HCT116 (cell line): ENCODE data around the gene FGD4. TPM values are rescaled to one million over a fixed set of nuclear protein-coding genes. Genes with fewer than 3 reads are reported as not detected.

Experiments used
- ATAC-seq: fragments of 200-7000 bp; cut with Tn5 transposase; 2 replicates; pipeline ENCODE4 v1.9.1; 2020; ENCODE audit warnings: mild to moderate bottlenecking, moderate library complexity
- BruUV-seq: library from RNA; stranded (reverse); fragments of 400-500 nt; replicated peaks from 2 replicates; lab custom pipeline; 2021; lab: Mats Ljungman, UMichigan
- CTCF ChIA-PET: fragments of 300-600 bp; sonication (Branson Sonifier 250); formaldehyde crosslinking; loops from one replicate; lab custom pipeline; 2021; ENCODE audit warnings: antibody characterized with exemption; lab: Charles Lee
- POLR2A ChIA-PET: fragments of 300-600, 350-600 bp; sonication (Branson Sonifier 250); formaldehyde crosslinking; loops from one replicate; lab custom pipeline; 2021; ENCODE audit warnings: antibody characterized with exemption; lab: Charles Lee
- RAD21 ChIA-PET, 2 experiments: fragments of 300-600 bp; sonication (Branson Sonifier 250); formaldehyde crosslinking; loops; one replicate each; lab custom pipeline; 2023; ENCODE audit warnings: low total read pairs in 2 of 2; ENCODE audit not compliant: uncharacterized antibody in 2 of 2, unreplicated experiment in 2 of 2, low non-redundant PET in 1 of 2; lab: Charles Lee
- DNase-seq: peaks from one replicate; pipeline ENCODE4 v3.0.0-alpha.2; 2010; ENCODE audit warnings: low read depth, low spot score
- H2AFZ ChIP-seq: fragments of 200-600 bp; shearing (Covaris generic), sonication (generic); 2 replicates; pipeline ENCODE4 v1.6.1; 2017; ENCODE audit warnings: low read depth, mixed run types, mixed read lengths, antibody characterized with exemption, low read length; ENCODE audit not compliant: poor library complexity, severe bottlenecking
- H3K27ac ChIP-seq: 2 replicates; pipeline ENCODE4 v1.5.1; 2012; ENCODE audit warnings: low read depth, low read length
- H3K27me3 ChIP-seq: fragments of 200-600 bp; sonication (generic); 2 replicates; pipeline ENCODE4 v1.6.1; 2016; ENCODE audit warnings: mixed run types, low read length, mixed read lengths; ENCODE audit not compliant: insufficient read depth
- H3K36me3 ChIP-seq, 2 experiments: fragments of 200-500 bp in 1 of 2; fragments of 200-600 bp in 1 of 2; sonication (Bioruptor generic) in 1 of 2; sonication (generic) in 1 of 2; 2 replicates each; pipeline versions ENCODE4 v1.5.1 to v1.6.1; 2014 to 2016; ENCODE audit warnings: low read length in 2 of 2, inconsistent platforms in 1 of 2, mixed read lengths in 1 of 2, mixed run types in 1 of 2; ENCODE audit not compliant: insufficient read depth in 2 of 2, control insufficient read depth in 1 of 2
- H3K4me1 ChIP-seq, 2 experiments: fragments of 200-600 bp in 1 of 2; sonication (generic) in 1 of 2; 2 replicates each; pipeline versions ENCODE4 v1.5.1 to v1.6.1; 2012 to 2017; ENCODE audit warnings: low read length in 2 of 2, inconsistent platforms in 1 of 2, mild to moderate bottlenecking in 1 of 2, mixed read lengths in 1 of 2, mixed run types in 1 of 2, moderate library complexity in 1 of 2; ENCODE audit not compliant: insufficient read depth in 2 of 2, control insufficient read depth in 1 of 2
- H3K4me2 ChIP-seq: fragments of 200-600 bp; sonication (generic); 2 replicates; pipeline ENCODE4 v1.6.1; 2017; ENCODE audit warnings: mixed run types, low read length, mixed read lengths
- H3K4me3 ChIP-seq, 2 experiments: fragments of 200-600 bp in 1 of 2; sonication (generic) in 1 of 2; replicated peaks in 1 of 2; 2 replicates each; pipeline ENCODE4 v1.5.1; 2011 to 2016; ENCODE audit warnings: low read length in 2 of 2, control low read depth in 1 of 2, low read depth in 1 of 2, mild to moderate bottlenecking in 1 of 2, mixed read lengths in 1 of 2, mixed run types in 1 of 2
- H3K79me2 ChIP-seq: fragments of 200-600 bp; sonication (generic); 2 replicates; pipeline ENCODE4 v1.6.1; 2017; ENCODE audit warnings: mild to moderate bottlenecking, mixed run types, low read length, moderate library complexity, mixed read lengths; ENCODE audit not compliant: insufficient read depth
- H3K9ac ChIP-seq: fragments of 200-600 bp; sonication (generic); 2 replicates; pipeline ENCODE4 v1.6.1; 2016; ENCODE audit warnings: low read length, mixed read lengths
- H3K9me2 ChIP-seq: fragments of 200-600 bp; sonication (generic), shearing (Covaris generic); 2 replicates; pipeline ENCODE4 v1.6.1; 2017; ENCODE audit warnings: mixed run types, mild to moderate bottlenecking, moderate library complexity; ENCODE audit not compliant: insufficient read depth
- H3K9me3 ChIP-seq, 2 experiments: fragments of 200-500 bp in 1 of 2; fragments of 200-600 bp in 1 of 2; sonication (Bioruptor generic) in 1 of 2; sonication (generic) in 1 of 2; 2 replicates each; pipeline ENCODE4 v1.6.1; 2014 to 2017; ENCODE audit warnings: low read length in 2 of 2, mixed read lengths in 2 of 2, inconsistent platforms in 1 of 2, low read depth in 1 of 2, mild to moderate bottlenecking in 1 of 2, mixed run types in 1 of 2, moderate library complexity in 1 of 2; ENCODE audit not compliant: control insufficient read depth in 1 of 2, insufficient read depth in 1 of 2
- H4K20me1 ChIP-seq: fragments of 200-600 bp; sonication (generic), shearing (Covaris generic); 2 replicates; pipeline ENCODE4 v1.6.1; 2017; ENCODE audit warnings: mixed run types, mild to moderate bottlenecking, moderate library complexity; ENCODE audit not compliant: insufficient read depth
- EZH2 ChIP-seq: fragments of 200-600 bp; sonication (generic); IDR thresholded peaks from 2 replicates; pipeline ENCODE4 v1.6.1; 2017; ENCODE audit warnings: antibody characterized with exemption, mixed run types
- EZH2phosphoT487 ChIP-seq: fragments of 200-600 bp; IDR thresholded peaks from 2 replicates; pipeline ENCODE4 v1.6.1; 2018; ENCODE audit warnings: antibody characterized with exemption, borderline replicate concordance
- MAX ChIP-seq: IDR thresholded peaks from 2 replicates; pipeline ENCODE4 v1.6.1; 2012
- SIN3A ChIP-seq: IDR thresholded peaks from 2 replicates; pipeline ENCODE4 v1.6.1; 2012; ENCODE audit warnings: low read depth
- SP1 ChIP-seq: IDR thresholded peaks from 2 replicates; pipeline ENCODE4 v1.6.1; 2012; ENCODE audit warnings: low read depth
- YY1 ChIP-seq: IDR thresholded peaks from 2 replicates; pipeline ENCODE4 v1.6.1; 2011; ENCODE audit warnings: low read length, low read depth, moderate library complexity, mild to moderate bottlenecking; ENCODE audit not compliant: insufficient replicate concordance; ENCODE audit errors: extremely low read depth
- ZBTB33 ChIP-seq: IDR thresholded peaks from 2 replicates; pipeline ENCODE4 v1.6.1; 2011; ENCODE audit warnings: mild to moderate bottlenecking, low read length, moderate library complexity; ENCODE audit not compliant: insufficient replicate concordance; ENCODE audit errors: extremely low read depth
- ZNF274 ChIP-seq: fragments of 200-500 bp; sonication (Bioruptor generic); IDR thresholded peaks from 2 replicates; pipeline ENCODE4 v1.6.1; 2014; ENCODE audit warnings: mild to moderate bottlenecking, low read depth, low read length, inconsistent platforms
- intact Hi-C: fragments of 100-400 bp; cut with micrococcal nuclease; formaldehyde crosslinking; loops from 2 replicates; pipeline ENCODE4 v1.10.0; 2022
- total RNA-seq: library from RNA; stranded (reverse); gene quantifications from one replicate; pipeline ENCODE4 v1.2.1, GENCODE V29; 2021; ENCODE audit not compliant: unreplicated experiment
- TF ChIP-seq, protein P1 (sequence below): IDR thresholded peaks from 2 replicates; pipeline ENCODE4 v1.6.1; 2012

FGD4 gene
- total RNA-seq, 1 experiment from 2014 or later = 7.7 TPM

- H2AFZ ChIP-seq = no peak overlapping the region
- RAD21 ChIA-PET = interaction anchor here in 1 of 2 experiments (0.6 kb wide), 1 partner anchor 129 kb away, joined by 3 read pairs; no protein-coding TSS in a partner anchor
- no peaks in the 10 kb centered on the region for H4K20me1 ChIP-seq
- H3K27ac ChIP-seq = no peak overlapping the region
- H3K79me2 ChIP-seq = peaks cover 19% of the 10 kb centered on the region
- POLR2A ChIA-PET = no interaction called here
- peaks cover 3 to 6% of the 10 kb centered on the region in 2 experiments for H3K4me1 ChIP-seq
- no peak overlapping the region for H3K9ac ChIP-seq
- H3K9me2 ChIP-seq = no peaks in the 10 kb centered on the region
- DNase-seq (no peak), ATAC-seq (no peak)
- H3K4me3 ChIP-seq = no peak overlapping the region
- H3K36me3 ChIP-seq = no peaks in the 10 kb centered on the region
- H3K9me3 ChIP-seq = no peaks in the 10 kb centered on the region
- CTCF ChIA-PET = no interaction called here
- H3K4me2 ChIP-seq = no peak overlapping the region
- TF ChIP-seq YY1 (no peak), ZNF274 (no peak), SP1 (no peak), SIN3A (no peak), EZH2 (no peak), EZH2phosphoT487 (no peak), MAX (no peak), ZBTB33 (no peak)
- TF ChIP-seq, protein P1, sequence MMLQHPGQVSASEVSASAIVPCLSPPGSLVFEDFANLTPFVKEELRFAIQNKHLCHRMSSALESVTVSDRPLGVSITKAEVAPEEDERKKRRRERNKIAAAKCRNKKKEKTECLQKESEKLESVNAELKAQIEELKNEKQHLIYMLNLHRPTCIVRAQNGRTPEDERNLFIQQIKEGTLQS = no peak
- intact Hi-C loops = no loop called here
- no TSS peak for BruUV-seq
- no peaks in the 10 kb centered on the region for H3K27me3 ChIP-seq
Measured at GRCh38 chr12:32407795-32408194, 8.4 kb downstream of the FGD4 start.
